Kidney glomerular epithelial cell (primary cell): Measurements from ENCODE around the gene CADPS.
"Not testable (repeated sequence)": the region's sequence is repeated elsewhere in the genome, so short reads cannot be mapped to it uniquely, and the experiment has no call there.

ENCODE experiments used
- DNase-seq: peaks from one replicate; lab custom pipeline; 2025; lab: John Stamatoyannopoulos, UW

The CADPS gene

DNA sequence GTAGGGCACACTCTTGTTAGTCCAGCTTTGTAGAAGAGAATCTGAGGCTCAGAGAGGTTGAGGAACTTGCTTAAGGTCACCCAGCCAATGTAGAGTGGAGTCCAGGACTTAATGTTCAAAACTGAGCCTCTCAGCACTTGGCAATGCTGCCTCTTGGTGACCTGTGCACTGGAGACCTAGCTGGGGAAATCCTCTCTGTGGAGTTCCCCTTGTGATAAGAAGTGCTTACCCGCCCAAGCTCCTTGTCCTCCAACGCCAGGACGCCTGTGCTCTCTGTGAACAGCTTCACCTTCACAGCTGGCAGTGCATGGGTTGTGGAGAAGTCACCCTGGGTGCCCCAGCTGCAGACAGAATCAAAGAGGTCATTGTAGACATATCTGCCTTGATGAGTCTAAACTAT is 282.8 kb downstream of the CADPS start:
- no peak for DNase-seq

DNA sequence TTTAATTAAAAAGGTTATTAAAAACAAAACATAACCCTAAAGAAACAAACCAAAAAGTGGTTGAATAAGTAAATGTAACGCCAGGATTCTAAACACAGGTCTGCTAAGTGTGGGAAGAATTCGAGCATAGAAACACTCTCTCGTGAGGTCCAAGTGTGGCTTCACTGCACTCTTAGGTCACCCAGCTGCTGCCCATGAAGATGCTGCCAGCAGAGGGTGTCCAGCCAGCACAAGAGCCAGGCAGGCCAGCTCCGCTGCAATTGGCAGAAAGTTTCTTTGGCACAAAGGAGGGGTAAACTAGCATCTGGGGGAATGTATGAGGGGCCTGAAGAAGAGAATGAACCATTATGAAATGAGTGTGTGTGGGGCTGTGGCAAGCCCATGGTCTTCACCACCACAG is 286.1 kb downstream of the CADPS start:
- DNase-seq = no peak

DNA sequence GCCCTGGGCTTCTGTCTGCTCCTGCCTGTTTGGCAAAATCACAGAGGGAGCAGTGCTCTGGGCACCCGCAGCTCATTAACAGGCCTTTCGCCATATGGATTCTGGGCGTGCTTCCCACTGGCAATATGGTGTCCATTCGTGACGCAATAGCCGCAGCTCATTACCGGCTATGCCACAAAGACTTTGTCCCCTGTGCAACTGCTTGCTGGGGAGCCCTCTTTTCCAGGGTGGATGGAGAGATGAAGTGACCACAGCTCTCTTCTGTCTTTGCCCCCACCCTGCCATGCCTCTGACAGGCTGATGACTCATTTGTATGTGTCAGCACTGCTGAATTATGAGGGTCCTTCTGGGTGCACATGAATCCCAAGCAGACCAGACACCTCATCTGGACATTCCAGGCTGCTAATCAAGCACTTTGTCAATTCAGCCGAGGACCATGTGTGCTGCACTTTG is 287.6 kb downstream of the CADPS start:
- peak; percentile 61 for DNase-seq

DNA sequence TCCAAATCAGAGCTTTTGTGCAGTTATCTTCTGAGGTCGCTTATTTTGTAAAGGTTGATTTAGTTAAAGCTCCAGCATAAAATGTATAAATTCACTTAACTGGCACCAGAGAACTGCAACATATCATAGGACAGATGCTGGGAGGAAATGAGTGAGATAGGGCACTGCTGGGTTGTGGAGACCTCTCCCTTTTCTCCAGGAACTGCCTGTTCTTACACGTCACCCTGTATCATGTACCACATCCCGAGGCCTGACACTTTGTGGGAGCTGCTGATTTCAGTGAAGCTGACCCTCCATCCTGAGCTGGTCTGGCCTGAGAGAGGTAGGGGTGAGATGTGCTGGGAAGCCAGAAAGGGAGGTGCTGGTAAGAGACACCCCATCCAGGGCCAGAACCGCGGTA is 288.0 kb downstream of the CADPS start:
- DNase-seq = no peak

DNA sequence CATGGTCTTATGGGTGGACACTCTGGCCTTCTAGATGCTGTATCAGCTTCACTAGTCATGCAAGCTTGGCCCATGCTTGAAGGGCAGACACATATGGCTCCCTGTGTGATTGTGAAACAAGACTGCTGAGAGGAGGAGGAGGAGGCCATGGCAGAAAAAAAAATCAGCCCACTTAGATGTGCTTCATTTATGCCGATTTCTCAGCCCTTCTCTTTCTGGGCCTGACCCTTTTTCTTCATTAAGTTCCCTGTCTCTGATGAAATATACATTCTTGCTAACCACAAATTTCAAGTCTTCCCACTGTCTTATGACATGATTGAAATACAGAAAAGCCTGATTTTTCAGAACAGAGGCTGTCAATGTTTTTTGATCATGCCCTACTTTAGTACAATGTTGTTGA is 288.9 kb downstream of the CADPS start:
- DNase-seq = no peak

DNA sequence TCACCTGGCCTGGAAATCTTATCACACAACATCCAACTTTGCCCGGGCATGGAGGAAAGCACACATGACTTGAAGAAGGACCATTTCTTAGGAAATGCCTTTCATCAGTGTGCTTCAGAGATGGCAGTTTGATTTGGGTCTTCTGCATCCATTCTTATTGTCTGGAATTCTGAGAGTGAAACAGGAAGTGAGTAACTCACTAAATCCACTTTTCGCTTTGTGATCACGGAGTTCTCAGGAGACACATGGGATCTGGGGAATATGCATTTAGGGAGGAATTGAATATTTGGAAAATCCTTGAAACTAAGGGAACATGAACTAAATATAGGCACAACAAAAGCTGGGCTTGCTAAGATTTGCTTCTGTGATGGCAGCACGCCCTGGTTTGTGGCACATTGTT is 289.4 kb downstream of the CADPS start:
- DNase-seq = no peak

DNA sequence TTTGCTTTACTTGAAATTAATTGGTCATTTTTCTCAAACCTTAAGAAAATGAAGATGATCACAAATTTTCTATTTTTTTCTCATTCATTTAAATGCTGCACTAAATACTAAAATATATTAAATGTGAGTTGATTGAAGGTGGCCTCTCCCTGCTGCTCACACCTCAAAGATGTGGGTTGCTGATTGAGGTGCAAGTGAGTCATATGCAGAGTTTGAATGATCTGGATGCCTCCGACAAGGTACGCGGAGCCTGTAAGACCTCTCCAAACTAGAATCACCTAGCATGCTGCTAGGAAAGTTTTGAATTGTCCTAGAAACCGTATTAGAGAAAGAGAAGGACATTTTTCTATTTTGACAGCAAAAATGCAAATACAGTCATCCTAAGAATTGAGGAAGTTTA is 290.6 kb downstream of the CADPS start:
- DNase-seq = no peak

DNA sequence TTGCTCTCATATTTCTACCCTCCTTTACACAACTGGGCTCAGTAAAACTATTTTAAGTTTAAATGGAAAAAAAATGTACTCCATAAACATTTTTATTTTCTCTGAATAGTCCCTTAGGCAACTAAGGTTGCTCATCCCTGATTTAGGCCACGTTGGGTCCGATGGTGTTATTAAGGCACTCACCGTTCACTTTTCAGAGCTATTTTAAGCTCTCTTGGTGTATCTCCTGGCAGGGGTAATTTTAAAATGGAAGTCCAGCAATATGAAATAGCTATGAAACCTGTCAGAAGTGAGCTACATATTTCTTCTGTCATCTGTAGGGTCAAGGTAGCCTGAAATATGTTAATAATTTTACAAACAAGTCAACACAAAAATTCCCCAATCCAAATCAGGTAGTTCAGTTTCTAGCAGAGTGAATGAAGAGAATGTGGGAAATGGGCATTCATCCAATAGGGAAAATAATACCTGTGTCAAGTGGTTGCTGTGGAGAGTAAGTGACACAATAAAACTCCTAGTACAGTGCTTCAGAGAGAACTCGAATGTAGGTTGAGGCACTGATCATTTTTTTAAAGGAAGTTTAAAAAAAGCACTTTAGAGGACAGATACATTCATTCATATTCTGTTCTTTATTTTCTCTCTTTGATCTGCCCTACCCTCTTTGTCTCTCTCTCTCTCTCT is 292.6 kb downstream of the CADPS start:
- no peak for DNase-seq

DNA sequence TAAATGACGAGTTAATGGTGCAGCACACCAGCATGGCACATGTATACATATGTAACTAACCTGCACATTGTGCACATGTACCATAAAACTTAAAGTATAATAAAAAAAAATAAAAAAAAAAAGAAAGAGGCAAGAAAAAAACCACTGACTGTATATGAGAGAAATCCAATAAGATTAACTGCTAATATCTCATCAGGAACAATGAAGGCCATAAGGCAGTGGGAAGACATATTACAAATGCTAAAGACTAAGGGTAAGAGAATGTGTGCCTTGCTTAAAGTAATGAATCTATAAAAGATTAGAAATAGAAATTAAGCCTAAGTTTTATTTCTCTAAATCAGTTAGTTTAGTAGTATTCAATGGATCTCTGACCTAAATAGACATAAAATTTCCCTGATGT is 294.7 kb downstream of the CADPS start:
- not testable (repeated sequence) for DNase-seq

DNA sequence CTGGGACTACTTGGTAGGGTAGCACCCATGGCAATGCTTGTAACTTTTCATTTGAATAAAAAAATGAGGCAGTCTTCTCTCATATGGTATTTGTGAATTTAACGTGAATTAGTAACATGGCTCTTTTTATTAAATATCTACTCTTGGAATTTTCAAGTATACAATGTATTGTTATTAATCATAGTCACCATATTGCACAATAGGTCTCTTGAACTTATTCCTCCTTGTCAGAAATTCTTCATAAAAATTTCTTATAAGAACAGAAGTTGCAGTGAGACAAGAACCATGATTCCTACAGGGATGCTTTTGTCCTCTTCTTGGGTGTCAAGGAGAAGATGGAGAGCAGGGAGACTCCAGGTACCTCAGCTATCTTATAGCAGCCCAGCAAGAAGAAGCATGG is 298.1 kb downstream of the CADPS start:
- no peak for DNase-seq

DNA sequence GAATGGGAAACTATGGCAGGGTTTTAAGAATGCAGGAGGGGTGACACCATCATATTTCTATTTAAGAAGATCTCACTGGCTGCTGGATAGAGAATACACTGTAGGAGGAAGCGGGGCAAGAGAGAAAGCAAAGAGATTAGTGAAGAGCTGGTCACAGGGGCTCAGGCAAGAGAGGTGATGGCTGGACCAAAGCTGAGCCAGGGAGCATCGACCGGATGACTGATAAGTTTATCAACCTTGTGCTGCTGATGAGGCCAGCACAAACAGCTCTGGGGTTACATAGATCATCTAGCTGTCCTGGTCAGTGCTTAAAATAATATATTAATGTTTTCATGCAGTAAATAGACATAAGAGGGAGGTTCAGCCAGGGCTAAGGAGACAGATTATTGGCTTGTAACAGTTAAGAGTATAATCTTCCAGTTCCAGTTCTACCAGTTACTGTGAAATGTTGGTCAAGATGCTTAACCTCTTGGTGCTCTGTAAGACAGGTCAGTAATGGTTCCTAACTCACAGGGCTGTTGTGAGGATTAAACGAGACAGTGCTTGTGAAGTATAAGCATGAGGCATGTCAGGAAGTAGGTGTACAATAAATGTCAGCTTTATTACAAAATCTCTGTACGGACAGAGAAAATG is 300.8 kb downstream of the CADPS start:
- no peak for DNase-seq

DNA sequence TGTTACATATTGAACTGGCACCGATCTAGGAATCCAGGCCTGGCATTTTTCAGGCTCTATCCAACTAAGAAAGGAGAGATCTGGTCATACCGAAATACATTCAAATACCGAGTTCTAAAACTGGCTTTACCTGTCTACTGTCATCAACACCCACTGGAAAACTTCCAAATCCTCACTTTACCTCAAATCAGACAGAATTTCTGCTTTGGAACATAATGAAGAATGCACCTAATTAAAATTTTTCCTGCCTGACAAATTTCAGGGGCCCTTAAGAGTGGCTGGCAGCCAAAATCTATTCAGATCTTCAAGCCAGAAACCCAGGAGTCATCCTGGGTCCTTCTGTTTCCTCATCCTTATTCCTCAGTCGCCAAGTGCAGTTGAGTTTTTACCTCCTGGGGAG is 303.3 kb downstream of the CADPS start:
- DNase-seq = no peak

DNA sequence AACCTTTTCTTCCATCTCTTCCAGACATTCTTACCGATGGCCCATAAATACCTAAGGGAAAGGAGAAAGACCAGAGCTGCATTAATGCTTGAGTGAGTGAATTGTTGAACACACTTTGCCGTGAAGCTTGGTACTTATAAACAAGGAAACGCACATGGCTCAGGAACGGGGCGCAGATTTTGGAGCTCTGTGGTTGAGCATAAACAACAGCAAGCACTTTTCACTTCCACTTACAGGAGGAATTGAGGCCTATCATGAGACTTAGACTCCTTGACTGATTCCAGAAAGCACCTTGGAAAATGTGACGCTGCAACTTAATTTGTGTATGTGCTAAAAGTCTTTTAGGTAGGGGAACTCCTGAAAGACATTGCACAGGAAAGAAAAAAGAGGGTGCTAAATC is 304.3 kb downstream of the CADPS start:
- DNase-seq = no peak

DNA sequence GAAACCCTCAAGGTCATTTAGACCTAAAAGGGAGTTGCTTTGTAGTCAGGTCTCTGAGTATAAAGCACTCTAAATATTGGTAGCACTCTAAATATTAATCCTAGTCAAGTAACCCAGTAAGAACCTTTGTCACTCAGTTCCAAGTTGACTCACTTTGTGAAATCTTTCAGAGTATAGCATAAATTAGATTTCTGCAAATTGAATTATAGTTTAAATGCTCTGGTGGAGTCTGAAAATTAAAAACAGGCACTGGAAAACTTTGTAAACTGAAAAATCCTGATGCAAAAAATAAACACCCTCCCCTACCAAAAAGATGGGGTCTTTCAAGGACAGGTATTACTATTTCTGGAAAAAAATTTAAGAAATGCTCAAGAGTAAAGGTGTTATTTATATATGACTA is 305.6 kb downstream of the CADPS start:
- DNase-seq = no peak

DNA sequence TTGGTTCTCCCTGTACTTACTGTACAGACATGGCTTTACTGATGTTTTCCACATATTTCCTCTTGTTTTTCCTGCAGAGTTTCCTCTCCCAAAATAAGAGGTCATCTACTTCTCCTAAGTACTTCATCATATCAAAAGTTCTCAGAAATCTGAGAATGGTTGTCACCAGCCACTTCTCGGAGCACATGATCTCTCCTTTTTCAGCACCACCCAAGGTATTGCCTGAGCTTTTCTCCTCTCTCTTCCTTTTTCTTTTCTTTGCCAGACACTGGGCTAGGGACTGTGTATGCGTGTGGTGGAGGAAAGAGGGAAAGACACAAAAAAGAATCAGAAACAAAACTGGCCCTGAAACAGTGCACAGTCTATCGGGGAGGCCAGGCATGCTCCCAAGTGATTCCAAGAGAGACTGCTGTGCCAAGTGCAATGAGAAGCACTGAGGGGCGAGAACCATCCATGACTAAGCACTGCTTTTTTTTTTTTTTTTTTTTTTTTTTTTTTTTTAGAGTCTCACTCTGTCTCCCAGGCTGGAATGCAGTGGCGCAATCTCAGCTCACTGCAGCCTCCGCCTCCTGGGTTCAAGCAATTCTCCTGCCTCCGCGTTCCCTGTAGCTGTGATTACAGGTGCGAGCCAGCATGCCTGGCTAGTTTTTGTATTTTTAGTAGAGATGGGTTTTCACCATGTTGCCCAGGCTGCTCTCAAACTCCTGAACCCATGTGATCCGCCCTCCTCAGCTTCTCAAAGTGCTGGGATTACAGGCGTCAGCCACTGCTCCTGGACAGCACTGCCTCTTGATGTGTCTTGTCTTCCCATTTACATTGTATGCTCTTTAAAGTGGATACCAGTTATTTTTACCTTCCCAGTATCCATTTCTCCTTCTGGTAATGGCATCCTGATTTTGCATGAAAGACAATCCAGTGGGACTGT is 307.9 kb downstream of the CADPS start:
- DNase-seq = peak; percentile 77

DNA sequence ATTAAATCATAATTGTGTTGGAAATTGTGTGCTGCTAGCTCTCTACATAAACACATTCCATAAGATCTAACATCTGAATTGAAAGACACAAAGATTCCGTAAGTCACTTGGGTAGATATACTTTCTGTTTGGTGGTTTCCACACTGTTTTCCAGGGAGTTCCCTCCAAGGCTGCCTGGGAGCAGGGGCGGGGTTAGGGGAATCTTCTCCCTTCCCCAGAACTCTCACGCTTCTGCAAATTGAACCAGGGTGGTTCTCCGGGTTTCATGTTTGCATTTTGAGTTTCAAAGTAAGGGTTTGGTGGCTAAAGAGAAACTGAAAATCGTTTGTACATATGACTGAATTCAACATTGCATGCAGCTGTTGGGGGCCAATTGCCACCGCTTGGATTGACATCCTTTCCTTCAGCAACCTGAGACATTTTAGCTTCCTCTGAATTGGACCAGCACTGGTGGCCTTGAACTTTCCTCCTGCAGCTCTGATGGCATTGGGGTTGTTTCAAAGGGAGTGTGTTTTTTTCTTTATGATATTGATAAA is 309.1 kb downstream of the CADPS start:
- DNase-seq = no peak

DNA sequence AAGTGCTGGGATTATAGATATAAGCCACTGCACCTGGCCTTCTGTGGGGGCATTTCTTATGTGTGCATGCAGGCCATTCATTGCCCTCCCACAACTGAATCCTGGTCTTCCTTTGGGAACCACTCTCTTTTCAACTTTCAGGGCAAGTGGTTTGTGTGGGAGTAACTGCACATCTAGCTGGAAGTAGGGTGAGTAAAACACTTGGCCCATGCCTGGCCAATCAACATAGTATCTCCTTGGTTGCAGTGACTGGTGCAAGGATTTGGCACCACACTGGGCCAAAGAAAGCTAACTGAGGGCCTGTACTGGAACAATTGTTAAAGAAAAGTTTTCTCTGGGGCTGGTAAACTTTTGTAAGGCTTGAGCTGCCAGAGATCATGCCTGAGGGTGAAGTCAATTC is 312.6 kb downstream of the CADPS start:
- DNase-seq = peak; percentile 52

DNA sequence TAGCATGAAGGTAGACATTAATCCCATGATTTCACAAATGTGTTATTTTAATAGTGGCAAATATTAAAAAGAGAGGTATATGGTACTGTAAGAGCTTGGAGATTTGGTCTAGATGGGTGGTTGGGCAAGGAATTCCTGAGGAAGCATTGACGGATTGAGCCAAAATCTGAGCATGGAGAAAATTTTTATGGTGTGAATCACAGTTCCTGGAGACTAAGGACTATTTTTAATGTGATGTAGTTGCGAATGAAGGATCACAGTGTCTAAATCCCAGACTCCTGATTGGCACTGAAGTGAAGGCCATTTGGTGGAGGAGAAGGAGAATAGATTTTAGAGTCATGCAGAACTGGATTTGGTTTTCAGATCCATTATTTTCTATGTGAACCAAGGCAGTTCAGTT is 313.2 kb downstream of the CADPS start:
- DNase-seq = peak; percentile 49

DNA sequence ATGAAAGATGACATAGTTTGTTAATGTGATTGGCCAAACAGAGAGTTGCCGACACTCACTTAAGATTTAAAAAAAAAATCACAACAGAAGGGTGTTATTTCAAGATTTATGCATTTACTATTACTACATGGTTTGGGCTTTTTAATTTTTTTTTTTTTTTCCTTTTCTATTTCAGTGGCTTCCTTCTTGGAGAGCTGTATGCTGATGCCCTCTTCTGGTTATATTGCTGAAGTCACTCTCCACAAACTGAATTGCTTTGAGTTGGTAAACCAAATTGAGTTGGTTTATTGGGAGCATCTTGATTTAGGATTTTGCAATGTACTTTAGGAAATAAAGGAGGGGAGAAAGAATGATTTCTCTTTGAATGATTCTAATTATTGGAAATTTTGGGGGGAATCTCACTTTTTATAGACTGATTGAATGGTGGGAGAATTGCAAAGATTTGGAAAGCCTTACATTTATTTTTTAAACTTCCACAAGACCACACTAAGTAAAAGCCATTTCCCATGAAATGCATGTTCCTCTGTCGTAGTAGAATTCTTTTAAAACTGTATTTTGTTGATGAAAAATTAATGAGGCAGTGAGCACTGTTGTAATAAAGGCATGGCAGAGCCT is 315.3 kb downstream of the CADPS start:
- peak; percentile 35 for DNase-seq

DNA sequence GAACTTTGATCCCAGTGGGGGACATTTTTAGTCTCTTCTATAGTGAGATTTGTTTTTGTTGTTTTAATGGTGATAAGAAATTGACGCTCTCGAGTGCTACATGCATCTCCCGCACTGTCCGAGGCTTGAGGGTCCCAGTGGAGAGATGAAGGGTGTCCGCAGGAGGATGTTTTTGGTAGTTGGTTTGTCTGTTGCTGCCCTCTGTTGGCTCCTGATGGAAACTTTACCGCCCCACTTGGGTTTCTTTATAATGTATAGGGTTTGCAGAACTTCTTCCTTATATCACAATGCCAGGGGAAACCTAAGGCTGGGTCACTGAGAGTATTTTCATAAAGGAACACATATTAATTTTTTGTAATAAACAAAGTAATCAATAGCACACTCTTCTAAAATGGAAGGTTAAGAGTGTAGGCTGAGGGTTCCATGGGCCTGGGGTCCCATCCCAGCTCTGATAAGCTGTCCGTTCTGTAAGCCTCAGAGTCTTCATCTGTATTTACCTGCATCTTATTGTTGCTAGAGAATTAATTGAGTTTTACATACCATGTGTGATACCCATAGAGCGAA is 316.6 kb downstream of the CADPS start:
- DNase-seq = peak; percentile 4

DNA sequence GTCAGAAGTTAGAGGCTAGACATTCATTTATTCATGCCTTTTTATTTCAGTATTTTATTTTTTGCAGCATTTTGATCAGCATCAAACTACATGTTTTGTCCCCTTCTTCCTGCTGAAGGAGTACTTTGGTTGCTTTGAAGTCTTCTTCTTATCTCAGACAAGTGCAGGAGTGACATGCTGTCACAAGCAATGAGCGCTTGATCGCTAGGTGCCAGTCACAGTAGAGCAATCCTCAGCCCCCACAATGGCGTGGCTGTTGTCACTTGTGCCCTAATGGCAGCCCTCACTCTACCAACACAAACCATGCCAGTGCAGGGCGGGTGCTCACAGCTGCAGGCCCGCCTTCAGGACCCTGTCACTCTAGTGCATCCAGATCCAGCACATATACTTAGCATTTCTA is 317.2 kb downstream of the CADPS start:
- no peak for DNase-seq

DNA sequence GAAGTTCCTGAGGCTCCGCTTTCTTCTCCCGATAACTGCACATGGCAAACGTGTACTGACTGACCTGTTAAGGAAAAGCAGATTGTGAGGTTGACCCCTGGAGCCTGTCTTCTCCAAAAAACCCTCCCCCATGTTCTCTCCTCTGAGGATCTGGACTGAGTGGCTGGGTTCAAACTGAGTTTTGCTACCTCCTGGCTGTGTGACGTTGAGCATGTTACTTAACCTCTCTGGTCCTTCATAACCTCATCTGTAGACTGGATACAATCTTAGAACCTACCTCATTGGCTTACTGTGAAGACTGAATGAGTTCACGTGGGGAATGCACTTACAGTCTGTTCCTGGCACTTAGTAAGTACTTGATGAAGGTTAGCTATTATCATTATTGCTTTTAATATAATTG is 317.8 kb downstream of the CADPS start:
- DNase-seq = no peak
